Keratinocyte (primary cell): ENCODE measurements around the gene PIBF1. TPM values are rescaled to one million over a fixed set of nuclear protein-coding genes. Genes with fewer than 3 reads are reported as not detected.

Source experiments
- DNase-seq: peaks from one replicate; pipeline ENCODE4 v3.0.0-alpha.2; 2011; ENCODE audit warnings: low read depth, missing footprints, low spot score
- FAIRE-seq: peaks from 2 replicates; lab custom pipeline; 2011; peaks lifted over from hg19 to GRCh38; lab: Jason Lieb, UNC
- H2AFZ ChIP-seq: 2 replicates; pipeline ENCODE4 v1.6.0; 2012; ENCODE audit warnings: low read length, control low read depth, inconsistent platforms; ENCODE audit not compliant: control insufficient read depth
- H3K27ac ChIP-seq: 2 replicates; pipeline ENCODE4 v1.5.1; 2011; ENCODE audit warnings: low read length; ENCODE audit not compliant: control insufficient read depth, insufficient read depth
- H3K27me3 ChIP-seq: 3 replicates; pipeline ENCODE4 v1.6.0; 2011; ENCODE audit warnings: low read length; ENCODE audit not compliant: control insufficient read depth, insufficient read depth; ENCODE audit errors: extremely low read depth
- H3K36me3 ChIP-seq, 2 experiments: 2 replicates in 1 of 2; 3 replicates in 1 of 2; pipeline ENCODE4 v1.5.1; 2011; ENCODE audit warnings: low read length in 2 of 2, mild to moderate bottlenecking in 1 of 2; ENCODE audit not compliant: control insufficient read depth in 2 of 2, insufficient read depth in 2 of 2; ENCODE audit errors: extremely low read depth in 1 of 2
- H3K4me1 ChIP-seq: 3 replicates; pipeline ENCODE4 v1.5.1; 2011; ENCODE audit warnings: low read length; ENCODE audit not compliant: control insufficient read depth, insufficient read depth; ENCODE audit errors: extremely low read depth
- H3K4me2 ChIP-seq: 3 replicates; pipeline ENCODE4 v1.6.0; 2011; ENCODE audit warnings: low read depth, low read length; ENCODE audit not compliant: control insufficient read depth, insufficient read depth; ENCODE audit errors: extremely low read depth
- H3K4me3 ChIP-seq, 3 experiments: fragments of 200-600 bp in 1 of 3; sonication (generic) in 1 of 3; 2 replicates in 2 of 3; 3 replicates in 1 of 3; pipeline ENCODE4 v1.5.1; 2011 to 2016; ENCODE audit warnings: low read length in 3 of 3, mild to moderate bottlenecking in 3 of 3, control low read depth in 2 of 3, inconsistent platforms in 1 of 3, low read depth in 1 of 3, mixed read lengths in 1 of 3, mixed run types in 1 of 3, moderate library complexity in 1 of 3; ENCODE audit not compliant: control insufficient read depth in 2 of 3, insufficient read depth in 2 of 3; ENCODE audit errors: extremely low read depth in 1 of 3
- H3K79me2 ChIP-seq: 2 replicates; pipeline ENCODE4 v1.6.0; 2012; ENCODE audit warnings: low read length; ENCODE audit not compliant: control insufficient read depth, insufficient read depth
- H3K9ac ChIP-seq: 3 replicates; pipeline ENCODE4 v1.6.0; 2011; ENCODE audit warnings: low read length; ENCODE audit not compliant: control insufficient read depth, insufficient read depth; ENCODE audit errors: extremely low read depth
- H3K9me1 ChIP-seq: 3 replicates; pipeline ENCODE4 v1.6.0; 2011; ENCODE audit warnings: low read length; ENCODE audit not compliant: control insufficient read depth, insufficient read depth; ENCODE audit errors: extremely low read depth
- H3K9me3 ChIP-seq: 2 replicates; pipeline ENCODE4 v1.5.1; 2012; ENCODE audit warnings: low read depth, low read length; ENCODE audit not compliant: control insufficient read depth
- H4K20me1 ChIP-seq: 3 replicates; pipeline ENCODE4 v1.6.0; 2011; ENCODE audit warnings: low read length; ENCODE audit not compliant: control insufficient read depth, insufficient read depth; ENCODE audit errors: extremely low read depth
- CTCF ChIP-seq, 3 experiments: IDR thresholded peaks in 1 of 3; conservative IDR thresholded peaks in 1 of 3; optimal IDR thresholded peaks in 1 of 3; 2 replicates in 2 of 3; 3 replicates in 1 of 3; pipeline versions ENCODE3 to v1.5.1; 2011; ENCODE audit warnings: low read length in 3 of 3, mild to moderate bottlenecking in 3 of 3, moderate library complexity in 2 of 3, control low read depth in 1 of 3, inconsistent platforms in 1 of 3; ENCODE audit not compliant: insufficient read depth in 2 of 3; ENCODE audit errors: extremely low read depth in 1 of 3
- EZH2 ChIP-seq: IDR thresholded peaks from one replicate; pipeline ENCODE4 v1.6.1; 2012; ENCODE audit warnings: inconsistent platforms, mild to moderate bottlenecking, low read length, moderate library complexity
- dilution Hi-C: fragments of 300-500 bp; cut with MboI; formaldehyde crosslinking; loops from one replicate; pipeline ENCODE4 v1.7.0; 2020; ENCODE audit warnings: low sequenced_read_pairs; ENCODE audit not compliant: extremely low pct_ligation_motif_present
- polyA plus RNA-seq, 5 experiments: library from polyadenylated mRNA; depleted of rRNA in 3 of 5; stranded (reverse) in 3 of 5; stranded (forward) in 1 of 5; unstranded in 1 of 5; fragments of >200 nt; gene quantifications; 1 replicate in 1 of 5; 2 replicates in 3 of 5; 3 replicates in 1 of 5; pipeline versions ENCODE4 v1.2.1 to v1.2.3, GENCODE V29; 2011 to 2012; ENCODE audit warnings: missing spikeins in 2 of 5, low read depth in 1 of 5, low replicate concordance in 1 of 5

Gene PIBF1
- polyA plus RNA-seq, 1 donor (not counting 4 experiments of a cell fraction or from before 2014, with no cell fraction given), result 9.1 TPM

GRCh38 chr13:73061876-73062275 is 279.9 kb downstream of the PIBF1 start:
- H3K4me2 ChIP-seq, result peak overlapping the region; percentile 83
- dilution Hi-C loops, result no loop called here
- DNase-seq (no peak), FAIRE-seq (peak; percentile 83)
- peak overlapping the region; percentile 96 for H3K9ac ChIP-seq
- H3K4me1 ChIP-seq, result peaks cover 46% of the 10 kb centered on the region
- H4K20me1 ChIP-seq, result peaks cover 7% of the 10 kb centered on the region
- no peaks in the 10 kb centered on the region for H3K9me1 ChIP-seq
- TF ChIP-seq EZH2 (no peak), CTCF (optimal IDR thresholded peaks at IDR 0.05 in 1 of 3, IDR thresholded peaks at IDR 0.05 in 1 of 3, conservative IDR thresholded peaks at IDR 0.05 in 1 of 3; ENCODE audit: extremely low read depth in 1 of 3, insufficient read depth in 2 of 3, low read length in 3 of 3) (no peak)
- peaks cover 8 to 31% of the 10 kb centered on the region in 2 experiments for H3K36me3 ChIP-seq
- peak overlapping the region; percentile 71 to 97 (median 94) for H3K4me3 ChIP-seq
- H3K9me3 ChIP-seq, result no peaks in the 10 kb centered on the region
- peak overlapping the region; percentile 97 for H3K27ac ChIP-seq
- no peaks in the 10 kb centered on the region for H3K27me3 ChIP-seq
- no peak overlapping the region for H2AFZ ChIP-seq
- peaks cover 91% of the 10 kb centered on the region for H3K79me2 ChIP-seq

GRCh38 chr13:73062468-73062867 is 280.5 kb downstream of the PIBF1 start:
- H3K4me3 ChIP-seq, result peak overlapping the region; percentile 71 to 97 (median 94)
- no peaks in the 10 kb centered on the region for H3K9me3 ChIP-seq
- FAIRE-seq (peak; percentile 39), DNase-seq (no peak)
- no peaks in the 10 kb centered on the region for H3K27me3 ChIP-seq
- TF ChIP-seq CTCF (optimal IDR thresholded peaks at IDR 0.05 in 1 of 3, IDR thresholded peaks at IDR 0.05 in 1 of 3, conservative IDR thresholded peaks at IDR 0.05 in 1 of 3; ENCODE audit: extremely low read depth in 1 of 3, insufficient read depth in 2 of 3, low read length in 3 of 3) (no peak), EZH2 (no peak)
- H3K9ac ChIP-seq, result peak overlapping the region; percentile 96
- peaks cover 8 to 34% of the 10 kb centered on the region in 2 experiments for H3K36me3 ChIP-seq
- peak overlapping the region; percentile 83 for H3K4me2 ChIP-seq
- H3K4me1 ChIP-seq, result peaks cover 50% of the 10 kb centered on the region
- dilution Hi-C loops, result no loop called here
- H2AFZ ChIP-seq, result no peak overlapping the region
- no peaks in the 10 kb centered on the region for H3K9me1 ChIP-seq
- peak overlapping the region; percentile 97 for H3K27ac ChIP-seq
- H4K20me1 ChIP-seq, result peaks cover 7% of the 10 kb centered on the region
- H3K79me2 ChIP-seq, result peaks cover 93% of the 10 kb centered on the region
